IMR-90 (cell line): ENCODE measurements around the gene TCN1. TPM values are rescaled to one million over a fixed set of nuclear protein-coding genes. Genes with fewer than 3 reads are reported as not detected.

Source experiments
- ATAC-seq: fragments of 200-7000 bp; cut with Tn5 transposase; 2 replicates; pipeline ENCODE4 v1.9.1; 2020; ENCODE audit warnings: low read depth, mild to moderate bottlenecking, moderate library complexity
- BruUV-seq: library from RNA; stranded (reverse); fragments of 400-500 nt; replicated peaks from 2 replicates; lab custom pipeline; 2021; lab: Mats Ljungman, UMichigan
- CTCF ChIA-PET: fragments of 300-600 bp; formaldehyde crosslinking; extraction: SDS; loops from one replicate; lab custom pipeline; 2021; ENCODE audit warnings: antibody characterized with exemption; lab: Yijun Ruan, JAX
- POLR2A ChIA-PET: fragments of 300-600 bp; sonication (Branson Sonifier 250); formaldehyde crosslinking; loops from one replicate; lab custom pipeline; 2022; ENCODE audit warnings: antibody characterized with exemption; ENCODE audit not compliant: unreplicated experiment; lab: Charles Lee
- DNase-seq: peaks from one replicate; pipeline ENCODE4 v3.0.0; 2013
- H2AFZ ChIP-seq: replicated peaks from 2 replicates; pipeline ENCODE3; 2013; ENCODE audit warnings: low read length, mild to moderate bottlenecking; ENCODE audit not compliant: poor library complexity
- H2AK5ac ChIP-seq: 2 replicates; pipeline ENCODE4 v1.6.1; 2013; ENCODE audit warnings: low read depth, low read length, inconsistent platforms
- H2AK9ac ChIP-seq: replicated peaks from 2 replicates; pipeline ENCODE3; 2013; ENCODE audit warnings: mild to moderate bottlenecking, low read depth, low read length, moderate library complexity; ENCODE audit not compliant: poor library complexity
- H2BK120ac ChIP-seq: 2 replicates; pipeline ENCODE4 v1.6.1; 2013; ENCODE audit warnings: low read depth, low read length, inconsistent platforms
- H2BK15ac ChIP-seq: 3 replicates; pipeline ENCODE4 v1.6.1; 2013; ENCODE audit warnings: low read depth, low read length, inconsistent platforms
- H2BK20ac ChIP-seq: 2 replicates; pipeline ENCODE4 v1.6.1; 2013; ENCODE audit warnings: low read depth, mild to moderate bottlenecking, inconsistent platforms, low read length, moderate library complexity
- H2BK5ac ChIP-seq: 2 replicates; pipeline ENCODE4 v1.6.1; 2013; ENCODE audit warnings: mild to moderate bottlenecking, low read depth, low read length, inconsistent platforms; ENCODE audit not compliant: poor library complexity, severe bottlenecking
- H3K14ac ChIP-seq: replicated peaks from 2 replicates; pipeline ENCODE4 v1.6.1; 2013; ENCODE audit warnings: low read depth, low read length, inconsistent platforms
- H3K18ac ChIP-seq: 2 replicates; pipeline ENCODE4 v1.6.1; 2013; ENCODE audit warnings: low read depth, low read length, control low read depth
- H3K23ac ChIP-seq: 2 replicates; pipeline ENCODE4 v1.6.1; 2013; ENCODE audit warnings: low read depth, low read length, inconsistent platforms
- H3K27ac ChIP-seq: 2 replicates; pipeline ENCODE4 v1.5.1; 2013; ENCODE audit warnings: mild to moderate bottlenecking, control low read depth, low read length; ENCODE audit not compliant: insufficient read depth
- H3K27me3 ChIP-seq: 2 replicates; pipeline ENCODE4 v1.6.1; 2013; ENCODE audit warnings: low read length; ENCODE audit not compliant: control insufficient read depth, insufficient read depth
- H3K36me3 ChIP-seq: 2 replicates; pipeline ENCODE4 v1.6.1; 2013; ENCODE audit warnings: low read length, mixed read lengths; ENCODE audit not compliant: control insufficient read depth, insufficient read depth
- H3K4ac ChIP-seq: 2 replicates; pipeline ENCODE4 v1.6.1; 2013; ENCODE audit warnings: low read depth, low read length, inconsistent platforms
- H3K4me1 ChIP-seq: 2 replicates; pipeline ENCODE4 v1.6.1; 2013; ENCODE audit warnings: low read length, mixed read lengths; ENCODE audit not compliant: control insufficient read depth, insufficient read depth
- H3K4me2 ChIP-seq: 2 replicates; pipeline ENCODE4 v1.6.1; 2013; ENCODE audit warnings: low read depth, mild to moderate bottlenecking, control low read depth, low read length, moderate library complexity
- H3K4me3 ChIP-seq: 2 replicates; pipeline ENCODE4 v1.5.1; 2013; ENCODE audit warnings: low read depth, mild to moderate bottlenecking, control low read depth, low read length, moderate library complexity; ENCODE audit not compliant: insufficient read depth
- H3K56ac ChIP-seq: 2 replicates; pipeline ENCODE4 v1.6.1; 2013; ENCODE audit warnings: low read length, inconsistent platforms; ENCODE audit not compliant: insufficient read depth; ENCODE audit errors: extremely low read depth
- H3K79me1 ChIP-seq, 2 experiments: 2 replicates each; pipeline ENCODE4 v1.6.1; 2013; ENCODE audit warnings: low read length in 2 of 2, inconsistent platforms in 1 of 2, low read depth in 1 of 2
- H3K9ac ChIP-seq: 2 replicates; pipeline ENCODE4 v1.6.1; 2013; ENCODE audit warnings: low read depth, low read length, control low read depth
- H3K9me1 ChIP-seq: 2 replicates; pipeline ENCODE4 v1.6.1; 2013; ENCODE audit warnings: low read length, inconsistent platforms; ENCODE audit not compliant: insufficient read depth
- H3K9me3 ChIP-seq: 2 replicates; pipeline ENCODE4 v1.6.1; 2013; ENCODE audit warnings: low read length; ENCODE audit not compliant: control insufficient read depth, insufficient read depth
- H4K20me1 ChIP-seq: 2 replicates; pipeline ENCODE4 v1.6.1; 2013; ENCODE audit warnings: low read length, inconsistent platforms; ENCODE audit not compliant: insufficient read depth
- H4K5ac ChIP-seq: 2 replicates; pipeline ENCODE4 v1.6.1; 2013; ENCODE audit warnings: mild to moderate bottlenecking, low read depth, low read length, control low read depth
- H4K8ac ChIP-seq, 2 experiments: 2 replicates each; pipeline ENCODE4 v1.6.1; 2013; ENCODE audit warnings: low read depth in 2 of 2, low read length in 2 of 2, control low read depth in 1 of 2, inconsistent platforms in 1 of 2
- H4K91ac ChIP-seq: 2 replicates; pipeline ENCODE4 v1.6.1; 2013; ENCODE audit warnings: low read depth, low read length, inconsistent platforms; ENCODE audit not compliant: insufficient read depth
- CEBPB ChIP-seq: IDR thresholded peaks from 2 replicates; pipeline ENCODE4 v1.6.1; 2012; ENCODE audit warnings: low read depth, low read length, improper control_type of control experiment
- ELK1 ChIP-seq: fragments of 150-350 bp; IDR thresholded peaks from 2 replicates; pipeline ENCODE4 v1.6.1; 2016; ENCODE audit warnings: low read depth, mild to moderate bottlenecking, low read length, moderate library complexity, borderline replicate concordance
- NFE2L2 ChIP-seq: fragments of 150-350 bp; IDR thresholded peaks from 2 replicates; pipeline ENCODE4 v1.6.1; 2016; ENCODE audit warnings: low read depth, mild to moderate bottlenecking, low read length
- POLR2A ChIP-seq: IDR thresholded peaks from 2 replicates; pipeline ENCODE4 v1.6.1; 2012; ENCODE audit warnings: mild to moderate bottlenecking, low read depth, low read length
- WGBS, 2 experiments: methylation state at CpG; one replicate each; pipeline versions ENCODE4 v1.1.5 to v1.1.7; 2013; ENCODE audit warnings: missing lambda C conversion rate in 2 of 2; ENCODE audit not compliant: insufficient read length in 1 of 2; ENCODE audit errors: extremely low coverage in 2 of 2; 5-methylcytosine and 5-hydroxymethylcytosine counted together
- dilution Hi-C: fragments of 300-500 bp; cut with HindIII; formaldehyde crosslinking; loops from one replicate; pipeline ENCODE4 v1.14.3; 2018; ENCODE audit warnings: low sequenced_read_pairs; ENCODE audit not compliant: unreplicated experiment
- in situ Hi-C: fragments of 300-500 bp; cut with MboI; formaldehyde crosslinking; loops from 3 replicates; pipeline ENCODE4 v1.14.3; 2019; ENCODE audit warnings: low sequenced_read_pairs, inconsistent platforms, mixed read lengths
- intact Hi-C: fragments of 100-400 bp; cut with micrococcal nuclease; formaldehyde crosslinking; loops from 2 replicates; pipeline ENCODE4 v1.10.0; 2022
- polyA plus RNA-seq, 3 experiments: library from polyadenylated mRNA; depleted of rRNA; stranded (reverse); fragments of >200 nt; gene quantifications; 2 replicates each; pipeline ENCODE4 v1.2.3, GENCODE V29; 2012; ENCODE audit warnings: low replicate concordance in 1 of 3
- total RNA-seq: library from RNA; depleted of rRNA; stranded (reverse); fragments of >200 nt; gene quantifications from 2 replicates; pipeline ENCODE4 v1.2.3, GENCODE V29; 2012

TCN1 gene
- total and polyA plus RNA-seq, 2 of the 4 experiments (the other 2 are of a cell fraction) = not detected

GRCh38 chr11:59812220-59812619 lies 54.1 kb downstream of the TCN1 start:
- Histone ChIP-seq H3K4ac (no peak overlapping the region), H3K9me1 (no peaks in the 10 kb centered on the region; the same call in 1 of the 2 replicates), H3K9me3 (no peaks in the 10 kb centered on the region), H4K5ac (no peak overlapping the region), H2BK15ac (no peak overlapping the region), H2AFZ (no peak overlapping the region), H2BK20ac (no peak overlapping the region), H4K91ac (no peak overlapping the region), H3K18ac (no peak overlapping the region), H3K27me3 (no peaks in the 10 kb centered on the region), H2BK120ac (no peak overlapping the region), H3K36me3 (peaks cover 1% of the 10 kb centered on the region; the same call in 1 of the 2 replicates), H3K79me1 (peaks cover 0 to 14% of the 10 kb centered on the region in 2 experiments; a peak in 3 of 4 replicates), H2AK9ac (no peak overlapping the region), H4K20me1 (no peaks in the 10 kb centered on the region), H3K4me1 (peaks cover 3% of the 10 kb centered on the region; the same call in 1 of the 2 replicates), H3K4me2 (no peak overlapping the region), H2AK5ac (no peak overlapping the region), H3K23ac (no peak overlapping the region), H4K8ac (no peak overlapping the region), H3K14ac (no peak overlapping the region), H3K27ac (no peak overlapping the region), H3K4me3 (no peak overlapping the region), H2BK5ac (no peak overlapping the region), H3K9ac (no peak overlapping the region), H3K56ac (no peak overlapping the region)
- in situ Hi-C loops = no loop called here
- no TSS peak for BruUV-seq
- ChIA-PET CTCF (no interaction called here), POLR2A (no interaction called here)
- TF ChIP-seq ELK1 (no peak), POLR2A (no peak), NFE2L2 (no peak), CEBPB (peak; percentile 76)
- DNase-seq (no peak), ATAC-seq (no peak)
- dilution Hi-C loops = no loop called here
- WGBS, 2 experiments = 100% methylated on average over 1 of the region's 2 CpGs; no CpG with 5 or more reads in 1 of the 2 experiments
- intact Hi-C loops = no loop called here
